Osteocyte (in vitro differentiated cells): ENCODE data around the gene BANP. TPM values are rescaled to one million over a fixed set of nuclear protein-coding genes. Genes with fewer than 3 reads are reported as not detected.

Experiments used
- DNase-seq: peaks from one replicate; pipeline ENCODE4 v3.0.0; 2021; ENCODE audit warnings: mixed read lengths; ENCODE audit not compliant: unreplicated experiment; ENCODE audit errors: extremely low spot score
- H3K27ac Mint-ChIP-seq: one replicate; pipeline ENCODE4 v1.8.0; 2021; ENCODE audit warnings: mild to moderate bottlenecking, mixed read lengths; ENCODE audit not compliant: unreplicated experiment
- H3K27me3 Mint-ChIP-seq: one replicate; pipeline ENCODE4 v1.8.0; 2021; ENCODE audit warnings: mixed read lengths; ENCODE audit not compliant: unreplicated experiment
- H3K36me3 Mint-ChIP-seq: one replicate; pipeline ENCODE4 v1.8.0; 2021; ENCODE audit warnings: mixed read lengths; ENCODE audit not compliant: unreplicated experiment
- H3K4me1 Mint-ChIP-seq: one replicate; pipeline ENCODE4 v1.8.0; 2021; ENCODE audit warnings: mixed read lengths; ENCODE audit not compliant: unreplicated experiment
- H3K4me3 Mint-ChIP-seq: one replicate; pipeline ENCODE4 v1.8.0; 2021; ENCODE audit warnings: mild to moderate bottlenecking, moderate library complexity, mixed read lengths; ENCODE audit not compliant: unreplicated experiment
- H3K9me3 Mint-ChIP-seq: one replicate; pipeline ENCODE4 v1.8.0; 2021; ENCODE audit warnings: mixed read lengths; ENCODE audit not compliant: unreplicated experiment
- total RNA-seq: library from RNA; stranded (reverse); gene quantifications from 2 replicates; pipeline ENCODE4 v1.2.1, GENCODE V29; 2021
- TF ChIP-seq, protein P1 (sequence below): fragments of 200-600 bp; sonication (generic); IDR thresholded peaks from 2 replicates; pipeline ENCODE4 v1.5.0; 2021; ENCODE audit warnings: antibody characterized with exemption, mild to moderate bottlenecking, moderate library complexity

BANP gene
- total RNA-seq, 1 donor from 2014 or later = 20.5 TPM

DNA sequence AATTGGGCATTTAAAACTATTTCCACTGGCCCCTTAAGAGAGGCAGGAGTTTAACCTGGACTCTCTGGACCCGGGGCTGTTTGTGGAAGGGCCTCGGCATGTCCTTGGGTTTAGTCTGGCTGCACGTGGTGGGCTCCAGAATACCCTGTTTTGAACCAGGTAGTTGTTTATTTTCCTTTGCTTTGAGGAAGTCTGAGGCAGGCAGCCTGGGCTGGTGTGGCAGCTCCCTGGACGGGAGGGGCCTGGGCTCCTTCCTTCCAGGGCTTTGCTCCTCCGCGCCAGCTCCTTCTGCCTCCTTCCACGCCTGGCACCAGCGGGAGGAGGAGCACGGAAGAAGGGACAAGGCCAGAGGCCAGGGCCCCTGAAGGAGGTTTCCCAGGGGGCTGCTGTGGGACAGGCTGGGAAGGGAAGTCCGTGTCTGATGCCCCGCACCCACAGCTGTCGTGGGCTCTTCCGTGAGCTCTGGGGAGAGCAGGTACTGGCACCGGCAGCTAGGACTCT lies 15.5 kb downstream of the BANP start:
- TF ChIP-seq, protein P1, sequence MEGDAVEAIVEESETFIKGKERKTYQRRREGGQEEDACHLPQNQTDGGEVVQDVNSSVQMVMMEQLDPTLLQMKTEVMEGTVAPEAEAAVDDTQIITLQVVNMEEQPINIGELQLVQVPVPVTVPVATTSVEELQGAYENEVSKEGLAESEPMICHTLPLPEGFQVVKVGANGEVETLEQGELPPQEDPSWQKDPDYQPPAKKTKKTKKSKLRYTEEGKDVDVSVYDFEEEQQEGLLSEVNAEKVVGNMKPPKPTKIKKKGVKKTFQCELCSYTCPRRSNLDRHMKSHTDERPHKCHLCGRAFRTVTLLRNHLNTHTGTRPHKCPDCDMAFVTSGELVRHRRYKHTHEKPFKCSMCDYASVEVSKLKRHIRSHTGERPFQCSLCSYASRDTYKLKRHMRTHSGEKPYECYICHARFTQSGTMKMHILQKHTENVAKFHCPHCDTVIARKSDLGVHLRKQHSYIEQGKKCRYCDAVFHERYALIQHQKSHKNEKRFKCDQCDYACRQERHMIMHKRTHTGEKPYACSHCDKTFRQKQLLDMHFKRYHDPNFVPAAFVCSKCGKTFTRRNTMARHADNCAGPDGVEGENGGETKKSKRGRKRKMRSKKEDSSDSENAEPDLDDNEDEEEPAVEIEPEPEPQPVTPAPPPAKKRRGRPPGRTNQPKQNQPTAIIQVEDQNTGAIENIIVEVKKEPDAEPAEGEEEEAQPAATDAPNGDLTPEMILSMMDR = no peak
- peak overlapping the region; percentile 50 for H3K27ac Mint-ChIP-seq
- H3K9me3 Mint-ChIP-seq = peaks cover 9% of the 10 kb centered on the region
- DNase-seq = no peak
- peaks cover 9% of the 10 kb centered on the region for H3K36me3 Mint-ChIP-seq
- H3K27me3 Mint-ChIP-seq = no peaks in the 10 kb centered on the region
- H3K4me1 Mint-ChIP-seq = peaks cover 31% of the 10 kb centered on the region
- H3K4me3 Mint-ChIP-seq = no peak overlapping the region

DNA sequence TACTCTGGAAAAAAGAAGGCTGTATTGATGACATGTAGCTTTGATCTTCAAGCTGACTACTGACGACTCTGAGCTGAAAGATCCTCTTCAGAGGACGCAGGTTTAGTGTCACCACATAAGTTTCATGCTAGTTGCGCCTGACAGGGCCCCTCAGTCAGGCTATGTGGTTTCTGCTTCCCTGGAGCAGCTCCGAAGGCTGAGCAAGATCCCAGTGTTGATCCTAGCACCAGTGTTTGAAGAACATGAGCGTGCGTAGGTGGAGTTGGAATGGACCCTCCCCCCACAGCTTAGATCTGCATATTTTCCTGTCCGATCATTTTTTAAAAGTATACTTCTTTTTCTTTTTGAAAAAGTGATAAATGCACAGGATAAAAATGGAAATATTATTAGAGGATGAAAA lies 17.3 kb downstream of the BANP start:
- DNase-seq = no peak
- peaks cover 15% of the 10 kb centered on the region for H3K36me3 Mint-ChIP-seq
- H3K27me3 Mint-ChIP-seq = no peaks in the 10 kb centered on the region
- peaks cover 24% of the 10 kb centered on the region for H3K4me1 Mint-ChIP-seq
- no peak overlapping the region for H3K4me3 Mint-ChIP-seq
- H3K9me3 Mint-ChIP-seq = peaks cover 20% of the 10 kb centered on the region
- TF ChIP-seq, protein P1 = no peak
- no peak overlapping the region for H3K27ac Mint-ChIP-seq

DNA sequence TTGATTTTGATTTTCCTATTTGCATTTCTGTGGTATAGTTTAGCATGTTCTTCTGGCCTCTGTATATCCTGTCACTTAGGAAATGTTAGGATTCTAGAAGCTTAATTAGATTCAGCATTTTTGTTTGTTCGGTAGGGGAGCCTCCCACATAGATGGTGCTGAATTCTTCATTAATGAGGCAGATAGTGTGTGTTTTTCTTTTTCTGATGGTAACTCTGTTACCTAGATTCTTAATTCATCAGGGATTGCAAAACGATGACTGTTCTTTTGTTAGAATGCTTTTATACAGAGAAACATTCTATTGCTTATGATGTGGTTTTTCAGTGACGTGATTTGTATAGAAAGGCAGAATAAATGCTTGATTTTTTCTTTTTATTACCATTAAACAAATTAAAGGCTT lies 19.0 kb downstream of the BANP start:
- H3K9me3 Mint-ChIP-seq = peaks cover 20% of the 10 kb centered on the region
- peaks cover 15% of the 10 kb centered on the region for H3K36me3 Mint-ChIP-seq
- no peak overlapping the region for H3K27ac Mint-ChIP-seq
- no peaks in the 10 kb centered on the region for H3K27me3 Mint-ChIP-seq
- H3K4me3 Mint-ChIP-seq = no peak overlapping the region
- TF ChIP-seq, protein P1 = no peak
- H3K4me1 Mint-ChIP-seq = peaks cover 19% of the 10 kb centered on the region
- no peak for DNase-seq

DNA sequence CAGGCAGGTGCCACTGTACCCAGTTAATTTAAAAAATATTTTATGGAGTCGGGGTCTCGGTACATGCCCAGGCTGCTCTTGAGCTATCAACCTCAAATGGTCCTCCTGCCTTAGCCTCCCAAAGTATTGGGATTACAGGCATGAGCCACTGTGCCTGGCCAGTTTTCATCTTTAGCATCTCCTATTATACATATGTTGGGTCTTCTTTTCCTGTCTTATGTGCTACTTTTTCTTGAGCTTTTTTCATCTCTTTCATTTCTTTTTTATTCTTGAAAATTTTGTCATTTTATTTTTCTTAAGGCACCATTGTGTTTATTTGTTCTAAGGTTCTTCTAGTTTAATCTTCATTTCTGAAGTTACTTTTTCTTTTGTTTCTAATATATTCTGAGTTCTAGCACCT lies 20.7 kb downstream of the BANP start:
- H3K4me3 Mint-ChIP-seq = no peak overlapping the region
- peaks cover 19% of the 10 kb centered on the region for H3K4me1 Mint-ChIP-seq
- peaks cover 15% of the 10 kb centered on the region for H3K36me3 Mint-ChIP-seq
- H3K27me3 Mint-ChIP-seq = no peaks in the 10 kb centered on the region
- no peak for DNase-seq
- H3K27ac Mint-ChIP-seq = no peak overlapping the region
- H3K9me3 Mint-ChIP-seq = peaks cover 20% of the 10 kb centered on the region
- TF ChIP-seq, protein P1 = no peak

DNA sequence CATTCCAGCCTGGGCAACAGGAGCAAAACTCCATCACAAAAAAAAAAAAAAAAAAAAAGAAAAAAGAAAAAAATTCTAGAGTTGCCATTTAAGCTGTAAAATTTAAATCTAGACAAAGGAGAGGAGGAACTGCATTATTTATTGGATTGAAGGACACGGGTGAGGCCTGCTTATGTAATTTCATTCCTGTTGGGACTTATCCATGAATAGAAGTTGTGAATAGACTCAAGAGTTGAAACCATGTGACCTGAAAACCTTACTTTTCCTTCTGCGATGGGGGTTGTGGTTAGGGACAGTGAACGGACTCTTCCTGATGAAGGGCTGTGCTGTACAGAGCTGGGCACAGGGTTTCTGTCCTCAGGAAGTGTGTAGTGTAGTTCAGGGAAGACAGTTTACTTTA lies 22.5 kb downstream of the BANP start:
- no peak for DNase-seq
- Mint-ChIP-seq H3K9me3 (peaks cover 20% of the 10 kb centered on the region), H3K27ac (no peak overlapping the region), H3K4me3 (no peak overlapping the region), H3K27me3 (no peaks in the 10 kb centered on the region), H3K36me3 (peaks cover 16% of the 10 kb centered on the region), H3K4me1 (peaks cover 16% of the 10 kb centered on the region)
- TF ChIP-seq, protein P1 = no peak
